ENCODE results near the gene ATP5F1B. TPM values are rescaled to one million over a fixed set of nuclear protein-coding genes. Genes with fewer than 3 reads are reported as not detected.

Gene ATP5F1B
- total RNA-seq, 1 experiment from 2014 or later: 1,051 TPM

GRCh38 chr12:56668197-56668457 is 22.3 kb upstream of the ATP5F1B start:
- no peaks in the 10 kb centered on the region for H3K9me3 ChIP-seq (ENCODE audit: control insufficient read depth in 1 of 2, insufficient read depth in 1 of 2, low read depth in 1 of 2, low read length in 2 of 2)
- H3K9me2 ChIP-seq (ENCODE audit: insufficient read depth): no peaks in the 10 kb centered on the region
- POLR2A ChIA-PET: no interaction called here
- H4K20me1 ChIP-seq (ENCODE audit: insufficient read depth): peaks cover 71% of the 10 kb centered on the region; the same call in 1 of the 2 replicates
- H3K27ac ChIP-seq (ENCODE audit: low read depth, low read length): peak overlapping the region; percentile 4; the same call in 1 of the 2 replicates
- BruUV-seq (replicated peaks): no TSS peak
- DNase-seq (ENCODE audit: low read depth, low spot score): no peak
- H3K4me3 ChIP-seq (replicated peaks in 1 of 2; ENCODE audit: low read depth in 1 of 2, low read length in 2 of 2): no peak overlapping the region
- no peak overlapping the region for H3K9ac ChIP-seq (ENCODE audit: low read length)
- H3K36me3 ChIP-seq (ENCODE audit: control insufficient read depth in 1 of 2, insufficient read depth in 2 of 2, low read length in 2 of 2): peaks cover 57 to 83% of the 10 kb centered on the region in 2 experiments
- H3K4me2 ChIP-seq (ENCODE audit: low read length): peak overlapping the region; percentile 40; the same call in 1 of the 2 replicates
- intact Hi-C loops (cut with micrococcal nuclease): no loop called here
- H3K79me2 ChIP-seq (ENCODE audit: insufficient read depth, low read length): peaks cover 86% of the 10 kb centered on the region
- CTCF ChIA-PET: interaction anchor here (1.5 kb wide), 1 partner anchor 31 kb away, joined by 4 read pairs; no protein-coding TSS in a partner anchor
- RAD21 ChIA-PET (ENCODE audit: low non-redundant PET in 1 of 2, low total read pairs in 2 of 2, uncharacterized antibody in 2 of 2, unreplicated experiment in 2 of 2): no interaction called here
- TF ChIP-seq EZH2phosphoT487 (IDR thresholded peaks at IDR 0.05; ENCODE audit: borderline replicate concordance) (no peak), JUND (IDR thresholded peaks at IDR 0.05) (no peak), CBX3 (IDR thresholded peaks at IDR 0.05; ENCODE audit: low read depth) (no peak), ZFX (IDR thresholded peaks at IDR 0.05) (no peak), ATF3 (IDR thresholded peaks at IDR 0.05) (no peak), YY1 (IDR thresholded peaks at IDR 0.05; ENCODE audit: extremely low read depth, insufficient replicate concordance, low read depth, low read length) (no peak), TCF7L2 (IDR thresholded peaks at IDR 0.05; ENCODE audit: borderline replicate concordance, extremely low read depth, insufficient read depth, insufficient read length) (no peak), RAD21 (IDR thresholded peaks at IDR 0.05; ENCODE audit: low read depth) (no peak)
- TF ChIP-seq, protein P1, sequence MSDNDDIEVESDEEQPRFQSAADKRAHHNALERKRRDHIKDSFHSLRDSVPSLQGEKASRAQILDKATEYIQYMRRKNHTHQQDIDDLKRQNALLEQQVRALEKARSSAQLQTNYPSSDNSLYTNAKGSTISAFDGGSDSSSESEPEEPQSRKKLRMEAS (IDR thresholded peaks at IDR 0.05): no peak
- TF ChIP-seq, protein P2, sequence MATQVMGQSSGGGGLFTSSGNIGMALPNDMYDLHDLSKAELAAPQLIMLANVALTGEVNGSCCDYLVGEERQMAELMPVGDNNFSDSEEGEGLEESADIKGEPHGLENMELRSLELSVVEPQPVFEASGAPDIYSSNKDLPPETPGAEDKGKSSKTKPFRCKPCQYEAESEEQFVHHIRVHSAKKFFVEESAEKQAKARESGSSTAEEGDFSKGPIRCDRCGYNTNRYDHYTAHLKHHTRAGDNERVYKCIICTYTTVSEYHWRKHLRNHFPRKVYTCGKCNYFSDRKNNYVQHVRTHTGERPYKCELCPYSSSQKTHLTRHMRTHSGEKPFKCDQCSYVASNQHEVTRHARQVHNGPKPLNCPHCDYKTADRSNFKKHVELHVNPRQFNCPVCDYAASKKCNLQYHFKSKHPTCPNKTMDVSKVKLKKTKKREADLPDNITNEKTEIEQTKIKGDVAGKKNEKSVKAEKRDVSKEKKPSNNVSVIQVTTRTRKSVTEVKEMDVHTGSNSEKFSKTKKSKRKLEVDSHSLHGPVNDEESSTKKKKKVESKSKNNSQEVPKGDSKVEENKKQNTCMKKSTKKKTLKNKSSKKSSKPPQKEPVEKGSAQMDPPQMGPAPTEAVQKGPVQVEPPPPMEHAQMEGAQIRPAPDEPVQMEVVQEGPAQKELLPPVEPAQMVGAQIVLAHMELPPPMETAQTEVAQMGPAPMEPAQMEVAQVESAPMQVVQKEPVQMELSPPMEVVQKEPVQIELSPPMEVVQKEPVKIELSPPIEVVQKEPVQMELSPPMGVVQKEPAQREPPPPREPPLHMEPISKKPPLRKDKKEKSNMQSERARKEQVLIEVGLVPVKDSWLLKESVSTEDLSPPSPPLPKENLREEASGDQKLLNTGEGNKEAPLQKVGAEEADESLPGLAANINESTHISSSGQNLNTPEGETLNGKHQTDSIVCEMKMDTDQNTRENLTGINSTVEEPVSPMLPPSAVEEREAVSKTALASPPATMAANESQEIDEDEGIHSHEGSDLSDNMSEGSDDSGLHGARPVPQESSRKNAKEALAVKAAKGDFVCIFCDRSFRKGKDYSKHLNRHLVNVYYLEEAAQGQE (IDR thresholded peaks at IDR 0.05; ENCODE audit: low read depth): no peak
- ATAC-seq: no peak
- H3K4me1 ChIP-seq (ENCODE audit: control insufficient read depth in 1 of 2, insufficient read depth in 2 of 2, low read length in 2 of 2): peaks cover 11 to 44% of the 10 kb centered on the region in 2 experiments
- no peaks in the 10 kb centered on the region for H3K27me3 ChIP-seq (ENCODE audit: insufficient read depth, low read length)
- no peak overlapping the region for H2AFZ ChIP-seq (ENCODE audit: low read depth, low read length, poor library complexity, severe bottlenecking)

Data from HCT116 (cell line).